Hematopoietic multipotent progenitor cell (in vitro differentiated cells): ENCODE results near the gene XRCC3. TPM values are rescaled to one million over a fixed set of nuclear protein-coding genes. Genes with fewer than 3 reads are reported as not detected.

Experiments used
- DNase-seq, 3 donors: peaks; one replicate each; pipeline ENCODE4 v3.0.0-alpha.2; 2011 to 2015; ENCODE audit warnings: low read depth in 2 of 3, low spot score in 2 of 3
- total RNA-seq: library from RNA; depleted of rRNA; stranded (reverse); fragments of >200 nt; gene quantifications from one replicate; pipeline ENCODE4 v1.2.3, GENCODE V29; 2012

XRCC3 gene
- total RNA-seq, 1 donor = 16.7 TPM

GRCh38 chr14:103708750-103709187 lies 6.5 kb downstream of the XRCC3 start:
- no peak for DNase-seq

GRCh38 chr14:103707329-103708263 lies 7.7 kb downstream of the XRCC3 start:
- DNase-seq = no peak

- no peak for DNase-seq
Observed at GRCh38 chr14:103706551-103707328, 8.5 kb downstream of the XRCC3 start.

GRCh38 chr14:103705504-103706284 lies 9.6 kb downstream of the XRCC3 start:
- DNase-seq = no peak

- peak in 2 of 3 donors; percentile 62 to 70 for DNase-seq
Observed at GRCh38 chr14:103705118-103705503, 10.1 kb downstream of the XRCC3 start.

GRCh38 chr14:103704708-103705107 lies 10.5 kb downstream of the XRCC3 start:
- no peak for DNase-seq

GRCh38 chr14:103703433-103704385 lies 11.5 kb downstream of the XRCC3 start:
- DNase-seq = peak in 1 of 3 donors; percentile 28

- no peak for DNase-seq
Observed at GRCh38 chr14:103702497-103703432, 12.5 kb downstream of the XRCC3 start.

- DNase-seq = no peak
Observed at GRCh38 chr14:103702095-103702494, 13.2 kb downstream of the XRCC3 start.

- DNase-seq = no peak
Observed at GRCh38 chr14:103700753-103701490, 14.3 kb downstream of the XRCC3 start.

GRCh38 chr14:103699901-103700752 lies 15.1 kb downstream of the XRCC3 start:
- no peak for DNase-seq

- DNase-seq = no peak
Observed at GRCh38 chr14:103699261-103699661, 16.0 kb downstream of the XRCC3 start.

- DNase-seq = no peak
Observed at GRCh38 chr14:103698380-103699260, 16.6 kb downstream of the XRCC3 start.

GRCh38 chr14:103697603-103698379 lies 17.5 kb downstream of the XRCC3 start:
- no peak for DNase-seq

- no peak for DNase-seq
Observed at GRCh38 chr14:103697206-103697602, 18.0 kb downstream of the XRCC3 start.
